H9 (cell line): ENCODE measurements around the gene FUT4. TPM values are rescaled to one million over a fixed set of nuclear protein-coding genes. Genes with fewer than 3 reads are reported as not detected.

Source experiments
- DNase-seq: peaks from one replicate; pipeline ENCODE4 v3.0.0-alpha.2; 2017
- H2AFZ ChIP-seq: one replicate; pipeline ENCODE4 v1.6.1; 2013; ENCODE audit warnings: mild to moderate bottlenecking, low read length, control low read depth, moderate library complexity
- H2AK5ac ChIP-seq: 2 replicates; pipeline ENCODE4 v1.6.1; 2013; ENCODE audit warnings: low read length, control low read depth, mixed read lengths; ENCODE audit not compliant: insufficient read length
- H2BK120ac ChIP-seq: one replicate; pipeline ENCODE4 v1.6.1; 2013; ENCODE audit warnings: low read depth, mild to moderate bottlenecking, low read length, control low read depth, inconsistent platforms; ENCODE audit not compliant: poor library complexity, severe bottlenecking
- H2BK12ac ChIP-seq: 2 replicates; pipeline ENCODE4 v1.6.1; 2013; ENCODE audit warnings: low read length, control low read depth, mixed read lengths, low read depth; ENCODE audit not compliant: insufficient read length
- H2BK15ac ChIP-seq: 2 replicates; pipeline ENCODE4 v1.6.1; 2013; ENCODE audit warnings: low read depth, low read length, control low read depth
- H2BK20ac ChIP-seq: one replicate; pipeline ENCODE4 v1.6.1; 2013; ENCODE audit warnings: low read depth, mild to moderate bottlenecking, low read length, control low read depth, inconsistent platforms; ENCODE audit not compliant: poor library complexity, severe bottlenecking
- H2BK5ac ChIP-seq: 2 replicates; pipeline ENCODE4 v1.6.1; 2013; ENCODE audit warnings: low read length, control low read depth, mixed read lengths; ENCODE audit not compliant: insufficient read length
- H3K14ac ChIP-seq: 2 replicates; pipeline ENCODE4 v1.6.1; 2013; ENCODE audit warnings: low read length, control low read depth; ENCODE audit not compliant: insufficient read depth
- H3K18ac ChIP-seq: 2 replicates; pipeline ENCODE4 v1.6.1; 2013; ENCODE audit warnings: low read depth, mild to moderate bottlenecking, mixed read lengths, low read length, control low read depth; ENCODE audit not compliant: insufficient read length
- H3K23ac ChIP-seq: 2 replicates; pipeline ENCODE4 v1.6.1; 2013; ENCODE audit warnings: low read length, control low read depth, mixed read lengths, low read depth; ENCODE audit not compliant: insufficient read length
- H3K23me2 ChIP-seq: 2 replicates; pipeline ENCODE4 v1.6.1; 2013; ENCODE audit warnings: low read depth, mild to moderate bottlenecking, mixed read lengths, low read length, control low read depth; ENCODE audit not compliant: insufficient read length, poor library complexity, severe bottlenecking
- H3K27ac ChIP-seq: 2 replicates; pipeline ENCODE4 v1.5.1; 2013; ENCODE audit warnings: low read length, control low read depth, mixed read lengths, low read depth; ENCODE audit not compliant: insufficient read length
- H3K27me3 ChIP-seq: 2 replicates; pipeline ENCODE4 v1.6.1; 2013; ENCODE audit warnings: low read length, control low read depth, inconsistent platforms; ENCODE audit not compliant: insufficient read depth
- H3K4ac ChIP-seq: 2 replicates; pipeline ENCODE4 v1.6.1; 2013; ENCODE audit warnings: low read depth, mild to moderate bottlenecking, control low read depth, inconsistent platforms, low read length, moderate library complexity
- H3K4me1 ChIP-seq: 2 replicates; pipeline ENCODE4 v1.6.1; 2013; ENCODE audit warnings: low read length, control low read depth, inconsistent platforms; ENCODE audit not compliant: insufficient read depth
- H3K4me2 ChIP-seq: 2 replicates; pipeline ENCODE4 v1.6.1; 2013; ENCODE audit warnings: low read length, control low read depth, mixed read lengths; ENCODE audit not compliant: insufficient read length, insufficient read depth
- H3K56ac ChIP-seq: 2 replicates; pipeline ENCODE4 v1.6.1; 2013; ENCODE audit warnings: low read depth, mild to moderate bottlenecking, mixed read lengths, low read length, control low read depth; ENCODE audit not compliant: insufficient read length
- H3K79me1 ChIP-seq: 2 replicates; pipeline ENCODE4 v1.6.1; 2013; ENCODE audit warnings: low read depth, mild to moderate bottlenecking, moderate library complexity, low read length, control low read depth, inconsistent platforms; ENCODE audit not compliant: insufficient read depth, poor library complexity, severe bottlenecking
- H3K79me2 ChIP-seq: 2 replicates; pipeline ENCODE4 v1.6.1; 2013; ENCODE audit warnings: low read length, control low read depth, inconsistent platforms; ENCODE audit not compliant: insufficient read depth
- H3K9ac ChIP-seq: 2 replicates; pipeline ENCODE4 v1.6.1; 2013; ENCODE audit warnings: low read length, control low read depth, mixed read lengths; ENCODE audit not compliant: insufficient read length; ENCODE audit errors: extremely low read depth
- H3K9me3 ChIP-seq: one replicate; pipeline ENCODE4 v1.6.1; 2013; ENCODE audit warnings: low read depth, low read length, inconsistent platforms; ENCODE audit not compliant: control insufficient read depth
- H3T11ph ChIP-seq: one replicate; pipeline ENCODE4 v1.6.1; 2013; ENCODE audit warnings: mild to moderate bottlenecking, low read length, control low read depth, inconsistent platforms
- H4K20me1 ChIP-seq: one replicate; pipeline ENCODE4 v1.6.1; 2013; ENCODE audit not compliant: control insufficient read depth, insufficient read length, insufficient read depth
- H4K5ac ChIP-seq: 2 replicates; pipeline ENCODE4 v1.6.1; 2013; ENCODE audit warnings: low read depth, mild to moderate bottlenecking, mixed read lengths, low read length, control low read depth; ENCODE audit not compliant: insufficient read length
- H4K8ac ChIP-seq: replicated peaks from 2 replicates; pipeline ENCODE4 v1.6.1; 2013; ENCODE audit warnings: low read length, control low read depth, mixed read lengths, low read depth; ENCODE audit not compliant: insufficient read length
- H4K91ac ChIP-seq: 2 replicates; pipeline ENCODE4 v1.6.1; 2013; ENCODE audit warnings: low read depth, mild to moderate bottlenecking, moderate library complexity, mixed read lengths, low read length, control low read depth; ENCODE audit not compliant: insufficient read length
- H3K27ac Mint-ChIP-seq, 3 experiments: 2 replicates in 2 of 3; 3 replicates in 1 of 3; pipeline ENCODE4 v1.8.0; 2020 to 2021; ENCODE audit warnings: mixed read lengths in 3 of 3, mild to moderate bottlenecking in 1 of 3, moderate library complexity in 1 of 3
- H3K27me3 Mint-ChIP-seq: 2 replicates; pipeline ENCODE4 v1.8.0; 2021; ENCODE audit warnings: low read depth, mild to moderate bottlenecking, moderate library complexity, mixed read lengths
- H3K36me3 Mint-ChIP-seq, 3 experiments: 2 replicates in 2 of 3; 3 replicates in 1 of 3; pipeline ENCODE4 v1.8.0; 2020 to 2021; ENCODE audit warnings: low read depth in 3 of 3, mixed read lengths in 3 of 3; ENCODE audit not compliant: insufficient read depth in 1 of 3
- H3K4me1 Mint-ChIP-seq, 2 experiments: 2 replicates each; pipeline ENCODE4 v1.8.0; 2020; ENCODE audit warnings: mixed read lengths in 2 of 2
- H3K4me3 Mint-ChIP-seq, 2 experiments: 2 replicates in 1 of 2; 3 replicates in 1 of 2; pipeline ENCODE4 v1.8.0; 2020 to 2021; ENCODE audit warnings: mild to moderate bottlenecking in 2 of 2, mixed read lengths in 2 of 2, moderate library complexity in 1 of 2
- H3K9me3 Mint-ChIP-seq, 2 experiments: 2 replicates in 1 of 2; 3 replicates in 1 of 2; pipeline ENCODE4 v1.8.0; 2020; ENCODE audit warnings: mild to moderate bottlenecking in 2 of 2, mixed read lengths in 2 of 2, moderate library complexity in 1 of 2
- WGBS: extraction: QIAGEN DNeasy Blood & Tissue Kit; methylation state at CpG from one replicate; pipeline ENCODE4 v1.1.7; 2013; ENCODE audit warnings: missing lambda C conversion rate, low lambda C conversion rate, mixed read lengths; ENCODE audit not compliant: insufficient read length; ENCODE audit errors: extremely low coverage; 5-methylcytosine and 5-hydroxymethylcytosine counted together
- total RNA-seq: library from RNA; stranded (reverse); gene quantifications from 2 replicates; pipeline ENCODE4 v1.2.1, GENCODE V29; 2021
- TF ChIP-seq, protein P1 (sequence below): fragments of 200-600 bp; sonication (generic); conservative IDR thresholded peaks from 3 replicates; pipeline ENCODE4 v1.8.0; 2021; ENCODE audit warnings: antibody characterized with exemption, mild to moderate bottlenecking

FUT4 gene
- total RNA-seq, 1 experiment from 2014 or later = 5.3 TPM

DNA sequence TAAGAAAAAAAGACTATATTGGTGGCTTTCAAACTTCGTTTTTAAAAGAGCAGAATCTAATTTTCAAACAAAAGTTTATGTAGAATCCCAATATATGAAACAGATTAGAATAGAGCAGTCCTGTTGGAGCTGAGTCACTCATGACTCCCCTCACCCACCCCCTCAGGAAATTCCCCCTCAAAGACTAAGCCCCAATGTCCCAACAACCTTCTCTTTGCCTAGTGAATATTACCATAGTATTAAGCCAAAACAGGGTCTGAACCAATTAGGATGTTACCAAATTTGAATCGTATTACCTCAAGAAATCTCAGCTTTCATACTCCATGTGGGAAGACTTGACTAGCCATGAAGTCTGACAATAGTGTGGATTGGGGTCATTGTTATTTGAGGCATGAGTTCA, 15.6 kb downstream of the FUT4 start:
- no peak overlapping the region for H4K91ac ChIP-seq
- H3K36me3 Mint-ChIP-seq = no peaks in the 10 kb centered on the region
- no peak overlapping the region for H2BK120ac ChIP-seq
- H3K56ac ChIP-seq = no peak overlapping the region
- no peak overlapping the region for H2BK5ac ChIP-seq
- no peaks in the 10 kb centered on the region for H3K79me2 ChIP-seq
- H3K9me3 Mint-ChIP-seq = no peaks in the 10 kb centered on the region
- H3K4me1 Mint-ChIP-seq = peaks cover 6 to 10% of the 10 kb centered on the region in 2 experiments
- H3K9me3 ChIP-seq = no peaks in the 10 kb centered on the region
- no peaks in the 10 kb centered on the region for H3K27me3 Mint-ChIP-seq
- H3K27ac Mint-ChIP-seq = no peak overlapping the region
- no peak overlapping the region for H3K27ac ChIP-seq
- no peak overlapping the region for H2AFZ ChIP-seq
- H2BK20ac ChIP-seq = no peak overlapping the region
- WGBS = no CpG with 5 or more reads among the region's 2 CpGs
- DNase-seq = no peak
- H2BK12ac ChIP-seq = no peak overlapping the region
- no peak overlapping the region for H3K9ac ChIP-seq
- H3K23ac ChIP-seq = no peak overlapping the region
- H3K4ac ChIP-seq = no peak overlapping the region
- no peak overlapping the region for H3K14ac ChIP-seq
- no peak overlapping the region for H4K8ac ChIP-seq
- no peaks in the 10 kb centered on the region for H3K4me1 ChIP-seq
- no peak overlapping the region for H3T11ph ChIP-seq
- H4K20me1 ChIP-seq = no peaks in the 10 kb centered on the region
- H2BK15ac ChIP-seq = no peak overlapping the region
- H3K4me3 Mint-ChIP-seq = no peak overlapping the region
- no peaks in the 10 kb centered on the region for H3K79me1 ChIP-seq
- H3K23me2 ChIP-seq = no peaks in the 10 kb centered on the region
- H3K27me3 ChIP-seq = no peaks in the 10 kb centered on the region
- H4K5ac ChIP-seq = no peak overlapping the region
- no peak overlapping the region for H3K18ac ChIP-seq
- no peak overlapping the region for H2AK5ac ChIP-seq
- no peak overlapping the region for H3K4me2 ChIP-seq
- TF ChIP-seq, protein P1, sequence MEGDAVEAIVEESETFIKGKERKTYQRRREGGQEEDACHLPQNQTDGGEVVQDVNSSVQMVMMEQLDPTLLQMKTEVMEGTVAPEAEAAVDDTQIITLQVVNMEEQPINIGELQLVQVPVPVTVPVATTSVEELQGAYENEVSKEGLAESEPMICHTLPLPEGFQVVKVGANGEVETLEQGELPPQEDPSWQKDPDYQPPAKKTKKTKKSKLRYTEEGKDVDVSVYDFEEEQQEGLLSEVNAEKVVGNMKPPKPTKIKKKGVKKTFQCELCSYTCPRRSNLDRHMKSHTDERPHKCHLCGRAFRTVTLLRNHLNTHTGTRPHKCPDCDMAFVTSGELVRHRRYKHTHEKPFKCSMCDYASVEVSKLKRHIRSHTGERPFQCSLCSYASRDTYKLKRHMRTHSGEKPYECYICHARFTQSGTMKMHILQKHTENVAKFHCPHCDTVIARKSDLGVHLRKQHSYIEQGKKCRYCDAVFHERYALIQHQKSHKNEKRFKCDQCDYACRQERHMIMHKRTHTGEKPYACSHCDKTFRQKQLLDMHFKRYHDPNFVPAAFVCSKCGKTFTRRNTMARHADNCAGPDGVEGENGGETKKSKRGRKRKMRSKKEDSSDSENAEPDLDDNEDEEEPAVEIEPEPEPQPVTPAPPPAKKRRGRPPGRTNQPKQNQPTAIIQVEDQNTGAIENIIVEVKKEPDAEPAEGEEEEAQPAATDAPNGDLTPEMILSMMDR = no peak
